Activated CD4-positive, alpha-beta T cell treated with anti-CD3 and anti-CD28 coated beads, Interleukin-2, amount 10 ng/mL, durations not matched to agents 24 days and 14 days (primary cell): ENCODE data around the gene C1orf50. TPM values are rescaled to one million over a fixed set of nuclear protein-coding genes. Genes with fewer than 3 reads are reported as not detected.

ENCODE experiments used
- DNase-seq: peaks from one replicate; pipeline ENCODE4 v3.0.0; 2022
- H3K27ac Mint-ChIP-seq: one replicate; pipeline ENCODE4 v1.8.0; 2022; ENCODE audit warnings: mild to moderate bottlenecking, mixed read lengths
- H3K27me3 Mint-ChIP-seq: one replicate; pipeline ENCODE4 v1.8.0; 2022; ENCODE audit warnings: mixed read lengths
- H3K36me3 Mint-ChIP-seq: one replicate; pipeline ENCODE4 v1.8.0; 2022; ENCODE audit warnings: low read depth, mild to moderate bottlenecking, mixed read lengths
- H3K4me1 Mint-ChIP-seq: one replicate; pipeline ENCODE4 v1.8.0; 2021; ENCODE audit warnings: mixed read lengths
- H3K4me3 Mint-ChIP-seq: one replicate; pipeline ENCODE4 v1.8.0; 2022; ENCODE audit warnings: mild to moderate bottlenecking, moderate library complexity, mixed read lengths
- H3K9me3 Mint-ChIP-seq: one replicate; pipeline ENCODE4 v1.8.0; 2021; ENCODE audit warnings: mixed read lengths
- intact Hi-C: fragments of 100-400 bp; cut with micrococcal nuclease; formaldehyde crosslinking; loops from one replicate; pipeline ENCODE4 v1.15.1; 2023
- total RNA-seq: library from RNA; stranded (reverse); gene quantifications from 2 replicates; pipeline ENCODE4 v1.2.3, GENCODE V29; 2022

C1orf50 gene
- total RNA-seq, 1 donor from 2014 or later: 6.2 TPM

GRCh38 chr1:42759114-42759513, 7.9 kb upstream of the C1orf50 start:
- DNase-seq: no peak
- H3K4me1 Mint-ChIP-seq: peaks cover 4% of the 10 kb centered on the region
- no peaks in the 10 kb centered on the region for H3K9me3 Mint-ChIP-seq
- H3K36me3 Mint-ChIP-seq: peaks cover 47% of the 10 kb centered on the region
- no peaks in the 10 kb centered on the region for H3K27me3 Mint-ChIP-seq
- H3K4me3 Mint-ChIP-seq: no peak overlapping the region
- no peak overlapping the region for H3K27ac Mint-ChIP-seq
- intact Hi-C loops: no loop called here

- Mint-ChIP-seq H3K27me3 (no peaks in the 10 kb centered on the region), H3K9me3 (no peaks in the 10 kb centered on the region), H3K36me3 (peaks cover 27% of the 10 kb centered on the region), H3K4me3 (no peak overlapping the region), H3K4me1 (peaks cover 4% of the 10 kb centered on the region), H3K27ac (no peak overlapping the region)
- DNase-seq: no peak
- intact Hi-C loops: no loop called here
Observed at GRCh38 chr1:42761567-42761966, 5.5 kb upstream of the C1orf50 start.

GRCh38 chr1:42762269-42762668, 4.8 kb upstream of the C1orf50 start:
- peaks cover 22% of the 10 kb centered on the region for H3K36me3 Mint-ChIP-seq
- H3K27ac Mint-ChIP-seq: peak overlapping the region; percentile 34
- DNase-seq: no peak
- H3K4me3 Mint-ChIP-seq: no peak overlapping the region
- peaks cover 4% of the 10 kb centered on the region for H3K4me1 Mint-ChIP-seq
- no peaks in the 10 kb centered on the region for H3K9me3 Mint-ChIP-seq
- intact Hi-C loops: no loop called here
- no peaks in the 10 kb centered on the region for H3K27me3 Mint-ChIP-seq

GRCh38 chr1:42765269-42765668, 1.8 kb upstream of the C1orf50 start:
- peaks cover 15% of the 10 kb centered on the region for H3K36me3 Mint-ChIP-seq
- intact Hi-C loops: loop anchor here (5.0 kb wide), 2 partner anchors 157 to 428 kb away; partner anchors contain the start of gene FOXJ3
- no peak overlapping the region for H3K4me3 Mint-ChIP-seq
- H3K27me3 Mint-ChIP-seq: no peaks in the 10 kb centered on the region
- H3K9me3 Mint-ChIP-seq: no peaks in the 10 kb centered on the region
- peaks cover 21% of the 10 kb centered on the region for H3K4me1 Mint-ChIP-seq
- no peak for DNase-seq
- no peak overlapping the region for H3K27ac Mint-ChIP-seq

- Mint-ChIP-seq H3K27me3 (no peaks in the 10 kb centered on the region), H3K36me3 (peaks cover 18% of the 10 kb centered on the region), H3K4me3 (no peak overlapping the region), H3K27ac (no peak overlapping the region), H3K4me1 (peaks cover 25% of the 10 kb centered on the region), H3K9me3 (no peaks in the 10 kb centered on the region)
- DNase-seq: peak; percentile 76
- intact Hi-C loops: loop anchor here (1.0 to 5.0 kb wide), 4 partner anchors 108 to 429 kb away; partner anchors contain the start of genes CCDC30, FOXJ3 and PPIH
Observed at GRCh38 chr1:42765832-42766740, 963 bp upstream of the C1orf50 start.

- Mint-ChIP-seq H3K9me3 (no peaks in the 10 kb centered on the region), H3K4me1 (peaks cover 26% of the 10 kb centered on the region), H3K4me3 (no peak overlapping the region), H3K27me3 (no peaks in the 10 kb centered on the region), H3K36me3 (peaks cover 19% of the 10 kb centered on the region), H3K27ac (peak overlapping the region; percentile 93)
- intact Hi-C loops: loop anchor here (1.0 to 5.0 kb wide), 7 partner anchors 50 to 430 kb away; partner anchors contain the start of genes CCDC30, ERMAP, FOXJ3 and SVBP
- no peak for DNase-seq
Observed at GRCh38 chr1:42767510-42768000, 506 bp downstream of the C1orf50 start.

GRCh38 chr1:42768172-42768571, 1.1 kb downstream of the C1orf50 start:
- intact Hi-C loops: loop anchor here (5.0 kb wide), 2 partner anchors 154 to 431 kb away; partner anchors contain the start of gene FOXJ3
- DNase-seq: no peak
- no peaks in the 10 kb centered on the region for H3K27me3 Mint-ChIP-seq

GRCh38 chr1:42769811-42770210, 2.8 kb downstream of the C1orf50 start:
- Mint-ChIP-seq H3K4me1 (peaks cover 31% of the 10 kb centered on the region), H3K36me3 (peaks cover 32% of the 10 kb centered on the region), H3K9me3 (no peaks in the 10 kb centered on the region), H3K27me3 (no peaks in the 10 kb centered on the region), H3K27ac (no peak overlapping the region), H3K4me3 (no peak overlapping the region)
- DNase-seq: no peak
- intact Hi-C loops: loop anchor here (5.0 kb wide), 2 partner anchors 152 to 433 kb away; partner anchors contain the start of gene FOXJ3

More at GRCh38 chr1:42768172-42768571, 1.1 kb downstream of the C1orf50 start:
- Mint-ChIP-seq H3K36me3 (peaks cover 21% of the 10 kb centered on the region), H3K4me1 (peaks cover 27% of the 10 kb centered on the region), H3K9me3 (no peaks in the 10 kb centered on the region), H3K4me3 (no peak overlapping the region), H3K27ac (peak overlapping the region; percentile 93)

- H3K4me1 Mint-ChIP-seq: peaks cover 33% of the 10 kb centered on the region
- peaks cover 56% of the 10 kb centered on the region for H3K36me3 Mint-ChIP-seq
- peak overlapping the region; percentile 39 for H3K27ac Mint-ChIP-seq
- no peak overlapping the region for H3K4me3 Mint-ChIP-seq
- no peak for DNase-seq
- no peaks in the 10 kb centered on the region for H3K27me3 Mint-ChIP-seq
- no peaks in the 10 kb centered on the region for H3K9me3 Mint-ChIP-seq
- intact Hi-C loops: no loop called here
Observed at GRCh38 chr1:42773420-42773819, 6.4 kb downstream of the C1orf50 start.

- no peak overlapping the region for H3K4me3 Mint-ChIP-seq
- H3K4me1 Mint-ChIP-seq: peaks cover 30% of the 10 kb centered on the region
- H3K36me3 Mint-ChIP-seq: peaks cover 59% of the 10 kb centered on the region
- no peaks in the 10 kb centered on the region for H3K9me3 Mint-ChIP-seq
- H3K27me3 Mint-ChIP-seq: no peaks in the 10 kb centered on the region
- H3K27ac Mint-ChIP-seq: no peak overlapping the region
- no peak for DNase-seq
- intact Hi-C loops: no loop called here
Observed at GRCh38 chr1:42774928-42775526, 8.0 kb downstream of the C1orf50 start.

GRCh38 chr1:42776502-42776901, 9.5 kb downstream of the C1orf50 start:
- Mint-ChIP-seq H3K4me1 (peaks cover 31% of the 10 kb centered on the region), H3K27ac (no peak overlapping the region), H3K9me3 (no peaks in the 10 kb centered on the region), H3K27me3 (no peaks in the 10 kb centered on the region), H3K4me3 (no peak overlapping the region), H3K36me3 (peaks cover 61% of the 10 kb centered on the region)
- no peak for DNase-seq
- intact Hi-C loops: no loop called here

GRCh38 chr1:42777852-42778251, 10.8 kb downstream of the C1orf50 start:
- H3K36me3 Mint-ChIP-seq: peaks cover 63% of the 10 kb centered on the region
- H3K9me3 Mint-ChIP-seq: no peaks in the 10 kb centered on the region
- H3K4me3 Mint-ChIP-seq: no peak overlapping the region
- H3K27me3 Mint-ChIP-seq: no peaks in the 10 kb centered on the region
- H3K4me1 Mint-ChIP-seq: peaks cover 27% of the 10 kb centered on the region
- peak; percentile 83 for DNase-seq
- no peak overlapping the region for H3K27ac Mint-ChIP-seq
- intact Hi-C loops: loop anchor here (1.0 kb wide), 1 partner anchor 295 kb away; no protein-coding TSS in a partner anchor

- H3K4me3 Mint-ChIP-seq: no peak overlapping the region
- no peaks in the 10 kb centered on the region for H3K9me3 Mint-ChIP-seq
- H3K4me1 Mint-ChIP-seq: peaks cover 26% of the 10 kb centered on the region
- no peaks in the 10 kb centered on the region for H3K27me3 Mint-ChIP-seq
- no peak for DNase-seq
- H3K36me3 Mint-ChIP-seq: peaks cover 60% of the 10 kb centered on the region
- H3K27ac Mint-ChIP-seq: no peak overlapping the region
- intact Hi-C loops: no loop called here
Observed at GRCh38 chr1:42779725-42780124, 12.7 kb downstream of the C1orf50 start.

- no peak for DNase-seq
- no peaks in the 10 kb centered on the region for H3K9me3 Mint-ChIP-seq
- H3K36me3 Mint-ChIP-seq: peaks cover 56% of the 10 kb centered on the region
- peaks cover 23% of the 10 kb centered on the region for H3K4me1 Mint-ChIP-seq
- no peak overlapping the region for H3K4me3 Mint-ChIP-seq
- no peak overlapping the region for H3K27ac Mint-ChIP-seq
- intact Hi-C loops: no loop called here
- H3K27me3 Mint-ChIP-seq: no peaks in the 10 kb centered on the region
Observed at GRCh38 chr1:42780176-42780575, 13.1 kb downstream of the C1orf50 start.
